ENCODE measurements around the gene HMGCL.
"Not testable (repeated sequence)": the region's sequence is repeated elsewhere in the genome, so short reads cannot be mapped to it uniquely, and the experiment has no call there.

HMGCL gene

DNA sequence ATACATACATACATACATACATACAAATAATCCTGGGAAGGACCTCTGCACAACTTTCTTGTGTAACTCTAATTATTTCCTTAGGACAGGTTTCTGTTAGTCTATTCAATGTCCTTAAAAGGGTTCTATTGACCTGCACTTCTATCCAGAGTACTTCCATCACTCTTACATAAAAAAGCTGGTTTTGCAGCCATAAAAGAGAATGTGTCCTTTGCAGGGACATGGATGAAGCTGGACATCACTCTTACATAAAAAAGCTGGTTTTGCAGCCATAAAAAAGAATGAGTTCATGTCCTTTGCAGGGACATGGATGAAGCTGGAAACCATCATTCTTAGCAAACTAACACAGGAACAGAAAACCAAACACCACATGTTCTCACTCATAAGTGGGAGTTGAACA lies 26.2 kb upstream of the HMGCL start:
- H3K9me3 ChIP-seq (ENCODE audit: control insufficient read depth, low read length); H3K9ac ChIP-seq (ENCODE audit: low read length); DNase-seq (ENCODE audit: low read depth); H3K4me1 ChIP-seq (ENCODE audit: control insufficient read depth, insufficient read depth, low read length); H3K27me3 ChIP-seq (replicated peaks; ENCODE audit: control insufficient read depth, insufficient read depth, low read length); H3K4me3 ChIP-seq (ENCODE audit: low read length); H3K36me3 ChIP-seq (ENCODE audit: control insufficient read depth, insufficient read depth, low read length, severe bottlenecking): not testable (repeated sequence)

DNA sequence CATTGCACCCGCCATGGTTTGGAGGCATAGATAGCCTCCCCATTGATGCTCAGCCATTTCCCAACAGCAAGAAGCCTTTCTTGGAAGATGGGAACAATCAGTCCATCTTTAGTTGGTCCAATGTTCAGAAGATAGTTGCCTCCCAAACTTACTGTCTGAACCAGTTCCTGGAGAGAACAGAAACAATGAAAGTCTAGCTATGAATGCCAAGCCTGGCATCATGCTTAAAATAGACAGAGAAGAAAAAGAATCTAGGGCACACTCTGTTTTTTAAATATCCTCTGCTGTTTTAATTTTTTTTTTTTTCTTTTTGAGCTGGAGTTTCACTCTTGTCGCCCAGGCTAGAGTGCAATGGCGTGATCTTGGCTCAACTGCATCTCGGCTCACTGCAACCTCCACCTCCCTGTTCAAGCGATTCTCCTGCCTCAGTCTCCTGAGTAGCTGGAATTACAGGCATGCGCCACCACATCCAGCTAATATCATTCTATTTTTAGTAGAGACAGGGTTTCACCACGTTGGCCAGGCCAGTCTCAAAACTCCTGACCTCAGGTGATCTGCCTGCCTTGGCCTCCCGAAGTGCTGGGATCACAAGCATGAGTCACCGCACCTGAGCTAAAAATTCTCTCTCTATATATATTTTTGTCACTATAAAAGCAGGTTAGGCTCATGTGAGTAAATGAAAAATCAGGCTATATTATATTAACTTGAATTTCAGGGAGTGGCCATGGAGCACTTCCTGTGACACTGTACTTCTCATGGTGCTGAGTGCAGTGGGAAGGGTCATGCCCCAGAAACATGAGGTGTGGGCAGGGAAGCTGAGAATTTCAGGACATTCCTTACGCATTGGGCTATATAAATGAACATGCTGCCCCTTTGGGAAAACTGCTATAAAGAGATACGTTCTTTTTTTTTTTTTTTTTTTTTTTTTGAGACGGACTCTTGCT lies 23.7 kb upstream of the HMGCL start:
- Histone ChIP-seq H3K4me1 (ENCODE audit: control insufficient read depth, insufficient read depth, low read length) (no peaks in the 10 kb centered on the region), H3K9ac (ENCODE audit: low read length) (no peak overlapping the region), H3K27me3 (replicated peaks; ENCODE audit: control insufficient read depth, insufficient read depth, low read length) (no peaks in the 10 kb centered on the region), H3K9me3 (ENCODE audit: control insufficient read depth, low read length) (peaks cover 3% of the 10 kb centered on the region), H3K36me3 (ENCODE audit: control insufficient read depth, insufficient read depth, low read length, severe bottlenecking) (no peaks in the 10 kb centered on the region), H3K4me3 (ENCODE audit: low read length) (no peak overlapping the region)
- no peak for DNase-seq (ENCODE audit: low read depth)

DNA sequence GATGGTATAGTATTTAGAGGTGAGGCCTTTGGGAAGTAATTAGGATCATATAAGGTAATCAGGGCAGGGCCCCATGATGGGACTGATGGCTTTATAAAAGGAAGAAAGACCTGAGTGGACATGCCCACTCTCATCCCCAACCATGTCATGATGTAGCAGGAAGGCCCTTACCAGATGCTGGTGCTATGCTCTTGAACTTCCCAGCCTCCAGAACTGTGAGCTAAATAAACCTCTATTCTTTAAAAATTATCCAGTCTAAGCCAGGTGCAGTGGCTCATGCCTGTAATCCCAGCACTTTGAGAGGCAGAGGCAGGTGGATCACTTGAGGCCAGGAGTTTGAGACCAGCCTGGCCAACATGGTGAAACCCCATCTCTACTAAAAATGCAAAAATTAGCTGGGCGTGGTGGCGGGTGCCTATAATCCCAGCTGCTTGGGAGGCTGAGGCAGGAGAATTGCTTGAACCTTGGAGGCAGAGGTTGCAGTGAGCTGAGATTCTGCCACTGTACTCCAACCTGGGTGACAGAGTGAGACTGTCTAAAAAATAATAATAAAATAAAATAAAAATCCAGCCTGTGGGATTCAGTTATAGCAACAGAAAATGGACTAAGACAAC lies 22.4 kb upstream of the HMGCL start:
- H3K36me3 ChIP-seq (ENCODE audit: control insufficient read depth, insufficient read depth, low read length, severe bottlenecking); DNase-seq (ENCODE audit: low read depth); H3K4me3 ChIP-seq (ENCODE audit: low read length); H3K9ac ChIP-seq (ENCODE audit: low read length); H3K9me3 ChIP-seq (ENCODE audit: control insufficient read depth, low read length); H3K4me1 ChIP-seq (ENCODE audit: control insufficient read depth, insufficient read depth, low read length); H3K27me3 ChIP-seq (replicated peaks; ENCODE audit: control insufficient read depth, insufficient read depth, low read length): not testable (repeated sequence)

DNA sequence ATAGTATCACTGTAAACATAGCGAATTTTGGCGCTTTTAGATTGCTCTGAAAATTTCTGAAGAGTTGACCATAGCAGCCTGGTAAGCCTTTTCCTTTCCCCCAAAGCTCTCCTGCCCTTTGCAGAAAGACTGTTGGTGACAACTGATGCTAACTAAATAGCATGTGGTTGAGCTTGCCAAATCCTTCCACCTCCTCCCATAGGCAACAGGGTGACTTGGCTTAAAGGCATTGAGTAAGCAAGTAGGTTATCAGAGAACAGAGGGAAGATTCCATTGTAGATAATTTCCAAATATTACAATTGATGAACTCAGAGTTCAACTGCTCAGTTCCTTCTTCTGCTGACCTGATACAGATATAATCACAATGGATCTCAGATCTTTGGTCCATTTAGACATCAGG lies 19.9 kb upstream of the HMGCL start:
- no peaks in the 10 kb centered on the region for H3K36me3 ChIP-seq (ENCODE audit: control insufficient read depth, insufficient read depth, low read length, severe bottlenecking)
- peaks cover 3% of the 10 kb centered on the region for H3K9me3 ChIP-seq (ENCODE audit: control insufficient read depth, low read length)
- no peaks in the 10 kb centered on the region for H3K4me1 ChIP-seq (ENCODE audit: control insufficient read depth, insufficient read depth, low read length)
- no peaks in the 10 kb centered on the region for H3K27me3 ChIP-seq (replicated peaks; ENCODE audit: control insufficient read depth, insufficient read depth, low read length)
- H3K9ac ChIP-seq (ENCODE audit: low read length) = no peak overlapping the region
- no peak for DNase-seq (ENCODE audit: low read depth)
- H3K4me3 ChIP-seq (ENCODE audit: low read length) = no peak overlapping the region

DNA sequence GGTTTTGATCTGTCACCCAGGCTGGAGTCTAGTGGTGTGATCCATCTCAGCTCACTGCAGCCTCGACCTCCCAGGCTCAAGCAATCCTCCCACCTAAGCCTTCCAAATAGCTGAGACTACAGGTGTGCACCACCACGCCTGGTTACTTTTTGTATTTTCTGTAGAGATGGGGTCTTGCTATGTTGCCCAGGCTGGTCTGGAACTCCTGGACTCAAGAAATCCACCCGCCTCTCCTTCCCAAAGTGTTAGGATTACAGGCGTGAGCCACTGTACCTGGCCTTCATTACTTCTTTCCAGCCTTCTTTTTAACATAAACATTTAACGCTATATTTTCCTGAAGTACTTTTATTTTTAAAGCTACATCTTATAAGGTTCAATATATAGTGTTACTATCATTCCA lies 18.4 kb upstream of the HMGCL start:
- DNase-seq (ENCODE audit: low read depth) = no peak
- Histone ChIP-seq H3K9ac (ENCODE audit: low read length) (no peak overlapping the region), H3K4me1 (ENCODE audit: control insufficient read depth, insufficient read depth, low read length) (no peaks in the 10 kb centered on the region)

DNA sequence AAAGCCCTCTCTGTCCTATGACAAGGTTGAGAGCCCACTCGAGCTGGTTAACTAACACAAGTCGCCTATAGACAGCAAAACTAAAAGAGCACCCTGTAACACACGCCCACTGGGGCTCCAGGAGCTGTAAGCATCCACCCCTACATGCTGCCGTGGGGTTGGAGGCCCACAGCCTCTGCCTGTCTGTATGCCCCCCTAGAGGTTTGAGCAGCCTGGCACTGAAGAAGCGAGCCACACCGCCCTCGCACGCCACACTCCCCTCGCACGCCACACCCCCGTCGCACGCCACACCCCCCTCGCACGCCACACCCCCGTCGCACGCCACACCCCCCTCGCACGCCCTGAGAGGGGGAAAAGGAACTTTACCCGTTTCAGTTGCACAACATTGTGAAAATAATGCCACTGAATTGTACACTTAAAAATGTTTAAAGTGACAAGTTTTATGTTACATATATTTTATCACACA lies 13.2 kb upstream of the HMGCL start:
- H3K9me3 ChIP-seq (ENCODE audit: control insufficient read depth, low read length) = no peaks in the 10 kb centered on the region
- peaks cover 8% of the 10 kb centered on the region for H3K27me3 ChIP-seq (replicated peaks; ENCODE audit: control insufficient read depth, insufficient read depth, low read length)
- DNase-seq (ENCODE audit: low read depth) = peak; percentile 83
- no peaks in the 10 kb centered on the region for H3K36me3 ChIP-seq (ENCODE audit: control insufficient read depth, insufficient read depth, low read length, severe bottlenecking)
- peaks cover 3% of the 10 kb centered on the region for H3K4me1 ChIP-seq (ENCODE audit: control insufficient read depth, insufficient read depth, low read length)
- peak overlapping the region; percentile 67 for H3K4me3 ChIP-seq (ENCODE audit: low read length)
- H3K9ac ChIP-seq (ENCODE audit: low read length) = peak overlapping the region; percentile 60

More for the DNA sequence above, 18.4 kb upstream of the HMGCL start:
- Histone ChIP-seq H3K9me3 (ENCODE audit: control insufficient read depth, low read length) (peaks cover 3% of the 10 kb centered on the region), H3K4me3 (ENCODE audit: low read length) (no peak overlapping the region), H3K27me3 (replicated peaks; ENCODE audit: control insufficient read depth, insufficient read depth, low read length) (no peaks in the 10 kb centered on the region), H3K36me3 (ENCODE audit: control insufficient read depth, insufficient read depth, low read length, severe bottlenecking) (no peaks in the 10 kb centered on the region)

DNA sequence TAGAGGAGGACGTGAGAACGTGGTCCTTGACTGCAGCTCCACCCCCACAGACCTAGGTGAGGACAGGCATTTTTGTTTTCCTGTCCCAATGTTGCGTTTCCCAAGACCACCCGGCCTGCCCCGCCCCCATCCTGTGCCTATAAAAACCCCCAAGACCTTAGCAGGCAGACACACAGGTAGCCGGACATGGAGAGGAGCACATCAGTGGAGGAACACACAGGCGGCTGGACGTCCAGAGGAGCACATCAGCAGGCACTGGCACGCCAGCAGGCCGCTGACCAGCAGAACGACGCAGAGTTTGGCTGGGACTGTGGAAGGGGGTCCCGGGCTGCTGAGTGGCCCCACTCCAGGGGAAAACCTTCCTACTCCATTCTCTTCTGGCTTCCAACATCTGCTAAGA lies 12.7 kb upstream of the HMGCL start:
- Histone ChIP-seq H3K9me3 (ENCODE audit: control insufficient read depth, low read length) (no peaks in the 10 kb centered on the region), H3K36me3 (ENCODE audit: control insufficient read depth, insufficient read depth, low read length, severe bottlenecking) (no peaks in the 10 kb centered on the region), H3K4me3 (ENCODE audit: low read length) (peak overlapping the region; percentile 67), H3K9ac (ENCODE audit: low read length) (no peak overlapping the region), H3K4me1 (ENCODE audit: control insufficient read depth, insufficient read depth, low read length) (peaks cover 3% of the 10 kb centered on the region), H3K27me3 (replicated peaks; ENCODE audit: control insufficient read depth, insufficient read depth, low read length) (peaks cover 8% of the 10 kb centered on the region)
- no peak for DNase-seq (ENCODE audit: low read depth)

DNA sequence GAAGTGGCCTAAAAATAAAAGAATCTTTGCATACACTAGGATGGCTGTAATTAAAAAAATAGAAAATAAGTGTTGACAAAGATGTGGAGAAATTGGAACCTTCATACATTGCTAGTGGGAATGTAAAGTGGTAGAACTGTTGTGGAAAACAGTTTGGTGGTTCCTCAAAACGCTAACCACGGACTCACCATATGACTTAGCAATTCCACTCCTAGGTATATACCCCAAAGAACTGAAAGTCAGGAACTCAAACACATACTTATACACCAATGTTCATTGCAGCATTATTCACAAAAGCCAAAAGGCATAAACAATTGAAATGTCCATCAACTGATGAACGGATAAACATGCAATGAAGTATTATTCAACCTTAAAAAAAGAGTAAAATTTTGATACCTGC lies 10.8 kb upstream of the HMGCL start:
- DNase-seq (ENCODE audit: low read depth) = no peak

DNA sequence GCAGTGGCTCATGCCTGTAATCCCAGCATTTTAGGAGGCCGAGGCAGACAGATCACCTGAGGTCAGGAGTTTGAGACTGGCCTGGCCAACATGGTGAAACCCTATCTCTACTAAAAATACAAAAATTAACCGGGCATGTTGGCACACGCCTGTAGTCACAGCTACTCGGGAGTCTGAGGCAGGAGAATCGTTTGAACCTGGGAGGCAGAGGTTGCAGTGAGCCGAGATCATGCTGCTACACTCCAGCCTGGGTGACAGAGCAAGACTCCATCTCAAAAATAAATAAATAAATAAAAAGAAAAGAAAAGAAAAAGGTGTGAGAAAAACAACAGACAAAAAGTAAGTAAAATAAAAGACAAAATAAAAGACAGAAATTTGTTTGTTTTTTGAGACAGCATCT lies 8.9 kb upstream of the HMGCL start:
- not testable (repeated sequence) for H3K36me3 ChIP-seq (ENCODE audit: control insufficient read depth, insufficient read depth, low read length, severe bottlenecking); H3K4me1 ChIP-seq (ENCODE audit: control insufficient read depth, insufficient read depth, low read length); H3K27me3 ChIP-seq (replicated peaks; ENCODE audit: control insufficient read depth, insufficient read depth, low read length); H3K4me3 ChIP-seq (ENCODE audit: low read length); H3K9me3 ChIP-seq (ENCODE audit: control insufficient read depth, low read length); DNase-seq (ENCODE audit: low read depth); H3K9ac ChIP-seq (ENCODE audit: low read length)

More for the DNA sequence above, 10.8 kb upstream of the HMGCL start:
- Histone ChIP-seq H3K4me1 (ENCODE audit: control insufficient read depth, insufficient read depth, low read length) (peaks cover 3% of the 10 kb centered on the region), H3K27me3 (replicated peaks; ENCODE audit: control insufficient read depth, insufficient read depth, low read length) (peaks cover 8% of the 10 kb centered on the region), H3K9me3 (ENCODE audit: control insufficient read depth, low read length) (no peaks in the 10 kb centered on the region), H3K9ac (ENCODE audit: low read length) (no peak overlapping the region), H3K4me3 (ENCODE audit: low read length) (no peak overlapping the region), H3K36me3 (ENCODE audit: control insufficient read depth, insufficient read depth, low read length, severe bottlenecking) (no peaks in the 10 kb centered on the region)

DNA sequence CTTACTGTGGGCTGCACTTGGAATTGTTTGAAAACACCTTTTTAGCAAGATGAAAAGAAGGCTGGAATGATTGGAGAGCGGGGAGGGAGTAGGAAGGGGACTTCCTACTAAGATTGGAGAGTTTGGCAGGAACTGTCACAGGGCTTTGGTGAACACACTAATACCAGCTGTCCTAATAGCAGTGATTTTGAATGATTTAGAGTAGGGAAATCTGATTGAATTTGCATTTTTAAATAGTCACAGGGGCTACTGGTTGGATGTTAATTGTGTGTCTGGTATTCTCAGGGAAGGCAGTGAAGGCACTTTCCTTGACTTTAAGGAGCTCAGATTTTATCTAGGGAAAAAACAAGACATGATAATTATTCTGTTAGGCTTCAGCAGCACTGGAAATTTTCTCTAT lies 2.5 kb upstream of the HMGCL start:
- Histone ChIP-seq H3K9ac (ENCODE audit: low read length) (no peak overlapping the region), H3K4me3 (ENCODE audit: low read length) (no peak overlapping the region), H3K36me3 (ENCODE audit: control insufficient read depth, insufficient read depth, low read length, severe bottlenecking) (no peaks in the 10 kb centered on the region)

DNA sequence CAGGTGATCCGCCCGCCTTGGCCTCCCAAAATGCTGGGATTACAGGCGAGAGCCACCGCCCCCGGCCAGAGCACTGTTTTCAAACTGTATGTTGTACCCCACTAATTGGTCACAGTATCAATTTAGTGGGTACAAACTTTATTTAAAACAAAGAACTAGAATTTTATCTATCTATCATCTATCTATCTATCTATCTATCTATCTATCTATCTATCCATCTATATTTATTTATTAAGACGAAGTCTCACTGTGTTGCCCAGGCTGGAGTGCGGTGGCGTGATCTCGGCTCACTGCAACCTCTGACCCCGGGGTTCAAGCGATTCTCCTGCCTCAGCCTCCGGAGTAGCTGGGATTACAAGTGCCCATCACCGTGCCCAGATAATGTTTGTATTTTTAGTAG lies 1.4 kb upstream of the HMGCL start:
- H3K36me3 ChIP-seq (ENCODE audit: control insufficient read depth, insufficient read depth, low read length, severe bottlenecking); H3K27me3 ChIP-seq (replicated peaks; ENCODE audit: control insufficient read depth, insufficient read depth, low read length); H3K9ac ChIP-seq (ENCODE audit: low read length); DNase-seq (ENCODE audit: low read depth); H3K4me3 ChIP-seq (ENCODE audit: low read length); H3K9me3 ChIP-seq (ENCODE audit: control insufficient read depth, low read length): not testable (repeated sequence)
- H3K4me1 ChIP-seq (ENCODE audit: control insufficient read depth, insufficient read depth, low read length) = peaks cover 16% of the 10 kb centered on the region

More for the DNA sequence above, 2.5 kb upstream of the HMGCL start:
- no peaks in the 10 kb centered on the region for H3K27me3 ChIP-seq (replicated peaks; ENCODE audit: control insufficient read depth, insufficient read depth, low read length)
- peaks cover 16% of the 10 kb centered on the region for H3K4me1 ChIP-seq (ENCODE audit: control insufficient read depth, insufficient read depth, low read length)
- no peak for DNase-seq (ENCODE audit: low read depth)
- H3K9me3 ChIP-seq (ENCODE audit: control insufficient read depth, low read length) = no peaks in the 10 kb centered on the region
